ENCODE measurements around the gene PDPR.
"Not testable (repeated sequence)": the region's sequence is repeated elsewhere in the genome, so short reads cannot be mapped to it uniquely, and the experiment has no call there.

PDPR gene

GRCh38 chr16:70166688-70167087 lies 52.6 kb downstream of the PDPR start:
- not testable (repeated sequence) for DNase-seq

- DNase-seq = not testable (repeated sequence)
These were observed 59.2 kb downstream of the PDPR start, which contains the start of gene CLEC18C for GRCh38 chr16:70173212-70173837. CLEC18C (plus strand) TSS chr16:70173787; CDS start chr16:70174279, 492 bp downstream.

- DNase-seq = not testable (repeated sequence)
These were observed 59.8 kb downstream of the PDPR start for GRCh38 chr16:70173916-70174315.

- not testable (repeated sequence) for DNase-seq
These were observed 60.3 kb downstream of the PDPR start for GRCh38 chr16:70174387-70174932.

- not testable (repeated sequence) for DNase-seq
These were observed 73.9 kb downstream of the PDPR start for GRCh38 chr16:70187858-70188607.

GRCh38 chr16:70188608-70188915 lies 74.4 kb downstream of the PDPR start:
- DNase-seq = not testable (repeated sequence)

GRCh38 chr16:70190574-70190973 lies 76.4 kb downstream of the PDPR start:
- not testable (repeated sequence) for DNase-seq

GRCh38 chr16:70196683-70197300 lies 82.7 kb downstream of the PDPR start:
- DNase-seq = not testable (repeated sequence)

GRCh38 chr16:70197611-70198010 lies 83.5 kb downstream of the PDPR start:
- DNase-seq = not testable (repeated sequence)

GRCh38 chr16:70198230-70198629 lies 84.1 kb downstream of the PDPR start:
- DNase-seq = not testable (repeated sequence)

GRCh38 chr16:70198666-70199065 lies 84.5 kb downstream of the PDPR start:
- DNase-seq = not testable (repeated sequence)

GRCh38 chr16:70199170-70199569 lies 85.0 kb downstream of the PDPR start:
- DNase-seq = not testable (repeated sequence)

GRCh38 chr16:70200063-70200462 lies 85.9 kb downstream of the PDPR start:
- not testable (repeated sequence) for DNase-seq

GRCh38 chr16:70203508-70203907 lies 89.4 kb downstream of the PDPR start:
- not testable (repeated sequence) for DNase-seq

GRCh38 chr16:70204010-70204409 lies 89.9 kb downstream of the PDPR start:
- DNase-seq = not testable (repeated sequence)

GRCh38 chr16:70204668-70205405 lies 90.7 kb downstream of the PDPR start:
- not testable (repeated sequence) for DNase-seq

- DNase-seq = not testable (repeated sequence)
These were observed 92.2 kb downstream of the PDPR start for GRCh38 chr16:70206382-70206781.

Measured in hippocampal formation (tissue), 2 donors.